Measurements from ENCODE around the gene TOP2B. TPM values are rescaled to one million over a fixed set of nuclear protein-coding genes. Genes with fewer than 3 reads are reported as not detected.

The TOP2B gene
- polyA plus RNA-seq, 1 donor (not counting 4 experiments of a cell fraction or from before 2014, with no cell fraction given), result 71.8 TPM

- no peak overlapping the region for H3K9ac ChIP-seq (ENCODE audit: control insufficient read depth, extremely low read depth, insufficient read depth, low read length)
- H3K4me3 ChIP-seq (ENCODE audit: control insufficient read depth in 2 of 3, extremely low read depth in 1 of 3, insufficient read depth in 2 of 3, low read depth in 1 of 3, low read length in 3 of 3), result no peak overlapping the region
- no peak for DNase-seq (ENCODE audit: low read depth, low spot score)
- no peak for TF ChIP-seq CTCF (optimal IDR thresholded peaks at IDR 0.05 in 1 of 3, IDR thresholded peaks at IDR 0.05 in 1 of 3, conservative IDR thresholded peaks at IDR 0.05 in 1 of 3; ENCODE audit: extremely low read depth in 1 of 3, insufficient read depth in 2 of 3, low read length in 3 of 3)
- TF ChIP-seq EZH2 (IDR thresholded peaks at IDR 0.05; ENCODE audit: low read length), result no peak
- no peaks in the 10 kb centered on the region for H4K20me1 ChIP-seq (ENCODE audit: control insufficient read depth, extremely low read depth, insufficient read depth, low read length)
- peaks cover 4% of the 10 kb centered on the region for H3K4me1 ChIP-seq (ENCODE audit: control insufficient read depth, extremely low read depth, insufficient read depth, low read length)
- no peaks in the 10 kb centered on the region for H3K9me1 ChIP-seq (ENCODE audit: control insufficient read depth, extremely low read depth, insufficient read depth, low read length)
- no peak overlapping the region for H3K4me2 ChIP-seq (ENCODE audit: control insufficient read depth, extremely low read depth, insufficient read depth, low read depth, low read length)
- peaks cover 0 to 3% of the 10 kb centered on the region in 2 experiments for H3K36me3 ChIP-seq (ENCODE audit: control insufficient read depth in 2 of 2, extremely low read depth in 1 of 2, insufficient read depth in 2 of 2, low read length in 2 of 2)
- H3K27me3 ChIP-seq (ENCODE audit: control insufficient read depth, extremely low read depth, insufficient read depth, low read length), result no peaks in the 10 kb centered on the region
- H2AFZ ChIP-seq (ENCODE audit: control insufficient read depth, low read length), result no peak overlapping the region
- no peaks in the 10 kb centered on the region for H3K9me3 ChIP-seq (ENCODE audit: control insufficient read depth, low read depth, low read length)
- H3K79me2 ChIP-seq (ENCODE audit: control insufficient read depth, insufficient read depth, low read length), result no peaks in the 10 kb centered on the region
- dilution Hi-C loops (cut with MboI; ENCODE audit: extremely low pct_ligation_motif_present, low sequenced_read_pairs), result no loop called here
- no peak for FAIRE-seq
- no peak overlapping the region for H3K27ac ChIP-seq (ENCODE audit: control insufficient read depth, insufficient read depth, low read length)
Measured at GRCh38 chr3:25593001-25593400, 71.7 kb downstream of the TOP2B start.

GRCh38 chr3:25592510-25592968 lies 72.2 kb downstream of the TOP2B start:
- Histone ChIP-seq H3K9ac (ENCODE audit: control insufficient read depth, extremely low read depth, insufficient read depth, low read length) (no peak overlapping the region), H3K4me2 (ENCODE audit: control insufficient read depth, extremely low read depth, insufficient read depth, low read depth, low read length) (no peak overlapping the region), H3K9me1 (ENCODE audit: control insufficient read depth, extremely low read depth, insufficient read depth, low read length) (no peaks in the 10 kb centered on the region), H3K27me3 (ENCODE audit: control insufficient read depth, extremely low read depth, insufficient read depth, low read length) (no peaks in the 10 kb centered on the region), H4K20me1 (ENCODE audit: control insufficient read depth, extremely low read depth, insufficient read depth, low read length) (no peaks in the 10 kb centered on the region), H3K36me3 (ENCODE audit: control insufficient read depth in 2 of 2, extremely low read depth in 1 of 2, insufficient read depth in 2 of 2, low read length in 2 of 2) (peaks cover 0 to 2% of the 10 kb centered on the region in 2 experiments), H3K4me3 (ENCODE audit: control insufficient read depth in 2 of 3, extremely low read depth in 1 of 3, insufficient read depth in 2 of 3, low read depth in 1 of 3, low read length in 3 of 3) (no peak overlapping the region), H3K4me1 (ENCODE audit: control insufficient read depth, extremely low read depth, insufficient read depth, low read length) (peaks cover 4% of the 10 kb centered on the region), H3K9me3 (ENCODE audit: control insufficient read depth, low read depth, low read length) (no peaks in the 10 kb centered on the region), H2AFZ (ENCODE audit: control insufficient read depth, low read length) (no peak overlapping the region), H3K27ac (ENCODE audit: control insufficient read depth, insufficient read depth, low read length) (no peak overlapping the region), H3K79me2 (ENCODE audit: control insufficient read depth, insufficient read depth, low read length) (no peaks in the 10 kb centered on the region)
- no peak for DNase-seq (ENCODE audit: low read depth, low spot score)
- TF ChIP-seq EZH2 (IDR thresholded peaks at IDR 0.05; ENCODE audit: low read length), result no peak
- TF ChIP-seq CTCF (optimal IDR thresholded peaks at IDR 0.05 in 1 of 3, IDR thresholded peaks at IDR 0.05 in 1 of 3, conservative IDR thresholded peaks at IDR 0.05 in 1 of 3; ENCODE audit: extremely low read depth in 1 of 3, insufficient read depth in 2 of 3, low read length in 3 of 3), result peak; percentile 21 to 34 (median 31)
- no peak for FAIRE-seq
- dilution Hi-C loops (cut with MboI; ENCODE audit: extremely low pct_ligation_motif_present, low sequenced_read_pairs), result no loop called here
